Trophoblast cell (in vitro differentiated cells and primary cell): Measurements from ENCODE around the gene PLA2G4E.

ENCODE experiments used
- DNase-seq, 2 donors: peaks; one replicate each; pipeline ENCODE4 v3.0.0-alpha.2; 2016
- H2AFZ ChIP-seq: 2 replicates; pipeline ENCODE4 v1.6.1; 2013; ENCODE audit warnings: low read length, moderate library complexity, mild to moderate bottlenecking; ENCODE audit not compliant: insufficient read depth, poor library complexity
- H2AK5ac ChIP-seq: 2 replicates; pipeline ENCODE4 v1.6.1; 2013; ENCODE audit warnings: mild to moderate bottlenecking, low read length
- H2BK120ac ChIP-seq: 2 replicates; pipeline ENCODE4 v1.6.1; 2013; ENCODE audit warnings: low read length, mild to moderate bottlenecking, moderate library complexity; ENCODE audit not compliant: insufficient read depth, poor library complexity
- H2BK12ac ChIP-seq: 2 replicates; pipeline ENCODE4 v1.6.1; 2013; ENCODE audit warnings: mild to moderate bottlenecking, low read length, moderate library complexity
- H2BK5ac ChIP-seq: 2 replicates; pipeline ENCODE4 v1.6.1; 2013; ENCODE audit warnings: low read length, low read depth, moderate library complexity, mild to moderate bottlenecking; ENCODE audit not compliant: poor library complexity
- H3K14ac ChIP-seq: 2 replicates; pipeline ENCODE4 v1.6.1; 2013; ENCODE audit warnings: mild to moderate bottlenecking, low read length
- H3K18ac ChIP-seq: 2 replicates; pipeline ENCODE4 v1.6.1; 2013; ENCODE audit warnings: mild to moderate bottlenecking, low read length
- H3K23ac ChIP-seq: 2 replicates; pipeline ENCODE4 v1.6.1; 2013; ENCODE audit warnings: low read length
- H3K27ac ChIP-seq: 2 replicates; pipeline ENCODE4 v1.5.1; 2013; ENCODE audit warnings: low read depth, mild to moderate bottlenecking, inconsistent platforms, low read length, moderate library complexity
- H3K27me3 ChIP-seq: 2 replicates; pipeline ENCODE4 v1.6.1; 2013; ENCODE audit warnings: inconsistent platforms, mild to moderate bottlenecking, low read length, moderate library complexity; ENCODE audit not compliant: insufficient read depth
- H3K36me3 ChIP-seq, 2 experiments: 1 replicate in 1 of 2; 2 replicates in 1 of 2; pipeline ENCODE4 v1.6.1; 2013; ENCODE audit warnings: low read length in 2 of 2, mild to moderate bottlenecking in 2 of 2, moderate library complexity in 1 of 2; ENCODE audit not compliant: insufficient read depth in 2 of 2, control insufficient read depth in 1 of 2
- H3K4ac ChIP-seq: 2 replicates; pipeline ENCODE4 v1.6.1; 2013; ENCODE audit warnings: low read depth, mild to moderate bottlenecking, low read length, moderate library complexity
- H3K4me1 ChIP-seq, 2 experiments: 1 replicate in 1 of 2; 2 replicates in 1 of 2; pipeline ENCODE4 v1.6.1; 2013; ENCODE audit warnings: low read length in 2 of 2, mild to moderate bottlenecking in 2 of 2, moderate library complexity in 1 of 2; ENCODE audit not compliant: insufficient read depth in 2 of 2, control insufficient read depth in 1 of 2
- H3K4me2 ChIP-seq: 2 replicates; pipeline ENCODE4 v1.6.1; 2013; ENCODE audit warnings: inconsistent platforms, mild to moderate bottlenecking, low read length, moderate library complexity
- H3K4me3 ChIP-seq: 2 replicates; pipeline ENCODE4 v1.5.1; 2013; ENCODE audit warnings: mild to moderate bottlenecking, low read depth, low read length, inconsistent platforms
- H3K79me1 ChIP-seq: one replicate; pipeline ENCODE4 v1.6.1; 2013; ENCODE audit warnings: low read length
- H3K79me2 ChIP-seq: 2 replicates; pipeline ENCODE4 v1.6.1; 2013; ENCODE audit warnings: low read length, mild to moderate bottlenecking; ENCODE audit not compliant: control insufficient read depth, insufficient read depth, poor library complexity
- H3K9ac ChIP-seq: 2 replicates; pipeline ENCODE4 v1.6.1; 2013; ENCODE audit warnings: mild to moderate bottlenecking, low read length
- H3K9me3 ChIP-seq: 2 replicates; pipeline ENCODE4 v1.6.1; 2013; ENCODE audit warnings: low read depth, mild to moderate bottlenecking, control low read depth, inconsistent platforms, low read length; ENCODE audit not compliant: insufficient read depth
- H4K12ac ChIP-seq: 2 replicates; pipeline ENCODE4 v1.6.1; 2013; ENCODE audit warnings: low read depth, mild to moderate bottlenecking, low read length, moderate library complexity
- H4K8ac ChIP-seq: 2 replicates; pipeline ENCODE4 v1.6.1; 2013; ENCODE audit warnings: low read depth, mild to moderate bottlenecking, low read length, moderate library complexity
- H4K91ac ChIP-seq: one replicate; pipeline ENCODE4 v1.6.1; 2013; ENCODE audit warnings: low read depth, mild to moderate bottlenecking, low read length, moderate library complexity
- WGBS: extraction: QIAGEN DNeasy Blood & Tissue Kit; methylation state at CpG from one replicate; pipeline ENCODE4 v1.1.7; 2013; ENCODE audit warnings: missing lambda C conversion rate; ENCODE audit not compliant: insufficient read length, insufficient coverage; ENCODE audit errors: extremely low coverage; 5-methylcytosine and 5-hydroxymethylcytosine counted together

The PLA2G4E gene

GRCh38 chr15:41935566-41936020, 85.2 kb downstream of the PLA2G4E start:
- Histone ChIP-seq H4K8ac (no peak overlapping the region), H3K9me3 (no peaks in the 10 kb centered on the region), H3K4me1 (peaks cover 5% of the 10 kb centered on the region in 2 experiments), H3K18ac (no peak overlapping the region), H3K4me3 (no peak overlapping the region), H3K4me2 (no peak overlapping the region), H3K79me1 (no peaks in the 10 kb centered on the region), H3K36me3 (peaks cover 5 to 14% of the 10 kb centered on the region in 2 experiments), H4K91ac (no peak overlapping the region), H4K12ac (no peak overlapping the region), H3K4ac (no peak overlapping the region), H3K27ac (no peak overlapping the region), H3K14ac (no peak overlapping the region), H2AK5ac (no peak overlapping the region), H2BK12ac (no peak overlapping the region), H2AFZ (no peak overlapping the region), H3K79me2 (peaks cover 2% of the 10 kb centered on the region), H3K23ac (no peak overlapping the region), H2BK120ac (no peak overlapping the region), H3K9ac (no peak overlapping the region), H2BK5ac (no peak overlapping the region), H3K27me3 (no peaks in the 10 kb centered on the region)
- DNase-seq: no peak
- WGBS: no CpG with 5 or more reads among the region's 5 CpGs

GRCh38 chr15:41934843-41935242, 86.0 kb downstream of the PLA2G4E start:
- H2BK120ac ChIP-seq: no peak overlapping the region
- peaks cover 2 to 8% of the 10 kb centered on the region in 2 experiments for H3K36me3 ChIP-seq
- H3K27me3 ChIP-seq: no peaks in the 10 kb centered on the region
- peaks cover 5% of the 10 kb centered on the region in 2 experiments for H3K4me1 ChIP-seq
- H2AFZ ChIP-seq: no peak overlapping the region
- no peak overlapping the region for H3K4me3 ChIP-seq
- H3K9me3 ChIP-seq: no peaks in the 10 kb centered on the region
- H3K4ac ChIP-seq: no peak overlapping the region
- no peak overlapping the region for H3K27ac ChIP-seq
- no peaks in the 10 kb centered on the region for H3K79me1 ChIP-seq
- no peak for DNase-seq
- peak overlapping the region; percentile 50 for H3K18ac ChIP-seq
- WGBS: no CpG with 5 or more reads among the region's 4 CpGs
- H2BK5ac ChIP-seq: no peak overlapping the region
- H3K14ac ChIP-seq: no peak overlapping the region
- H4K8ac ChIP-seq: no peak overlapping the region
- no peak overlapping the region for H2AK5ac ChIP-seq
- no peak overlapping the region for H3K9ac ChIP-seq
- no peak overlapping the region for H3K23ac ChIP-seq
- peak overlapping the region; percentile 10 for H2BK12ac ChIP-seq
- no peak overlapping the region for H4K12ac ChIP-seq
- H4K91ac ChIP-seq: no peak overlapping the region
- no peak overlapping the region for H3K4me2 ChIP-seq
- peaks cover 2% of the 10 kb centered on the region for H3K79me2 ChIP-seq

GRCh38 chr15:41933771-41934170, 87.1 kb downstream of the PLA2G4E start:
- Histone ChIP-seq H3K27ac (no peak overlapping the region), H4K12ac (no peak overlapping the region), H4K91ac (no peak overlapping the region), H3K14ac (no peak overlapping the region), H2BK120ac (no peak overlapping the region), H2AFZ (no peak overlapping the region), H3K23ac (no peak overlapping the region), H3K9me3 (no peaks in the 10 kb centered on the region), H3K4me3 (no peak overlapping the region), H3K36me3 (peaks cover 2 to 8% of the 10 kb centered on the region in 2 experiments), H3K79me2 (peaks cover 2% of the 10 kb centered on the region), H3K4ac (no peak overlapping the region), H3K27me3 (no peaks in the 10 kb centered on the region), H3K79me1 (no peaks in the 10 kb centered on the region), H3K9ac (no peak overlapping the region), H3K4me1 (peaks cover 5 to 11% of the 10 kb centered on the region in 2 experiments), H2BK5ac (no peak overlapping the region), H4K8ac (no peak overlapping the region), H3K4me2 (no peak overlapping the region), H2AK5ac (no peak overlapping the region), H2BK12ac (peak overlapping the region; percentile 28), H3K18ac (peak overlapping the region; percentile 25)
- no CpG with 5 or more reads among the region's 10 CpGs for WGBS
- no peak for DNase-seq

GRCh38 chr15:41933326-41933725, 87.5 kb downstream of the PLA2G4E start:
- H3K9me3 ChIP-seq: no peaks in the 10 kb centered on the region
- H4K12ac ChIP-seq: no peak overlapping the region
- H3K27ac ChIP-seq: no peak overlapping the region
- DNase-seq: no peak
- no peak overlapping the region for H2BK5ac ChIP-seq
- no peak overlapping the region for H2BK12ac ChIP-seq
- H3K4me3 ChIP-seq: no peak overlapping the region
- H3K4me2 ChIP-seq: no peak overlapping the region
- WGBS: no CpG with 5 or more reads among the region's 7 CpGs
- H3K4ac ChIP-seq: no peak overlapping the region
- H3K14ac ChIP-seq: no peak overlapping the region
- H3K9ac ChIP-seq: no peak overlapping the region
- peaks cover 5 to 12% of the 10 kb centered on the region in 2 experiments for H3K4me1 ChIP-seq
- H2AFZ ChIP-seq: no peak overlapping the region
- peaks cover 2 to 8% of the 10 kb centered on the region in 2 experiments for H3K36me3 ChIP-seq
- H3K79me2 ChIP-seq: peaks cover 2% of the 10 kb centered on the region
- H3K79me1 ChIP-seq: no peaks in the 10 kb centered on the region
- no peak overlapping the region for H3K18ac ChIP-seq
- no peak overlapping the region for H4K8ac ChIP-seq
- H2AK5ac ChIP-seq: no peak overlapping the region
- H3K27me3 ChIP-seq: no peaks in the 10 kb centered on the region
- no peak overlapping the region for H2BK120ac ChIP-seq
- no peak overlapping the region for H4K91ac ChIP-seq
- no peak overlapping the region for H3K23ac ChIP-seq
